HG03139 (cell line): ENCODE results near the gene ATP2A3.
"Not testable (repeated sequence)": the region's sequence is repeated elsewhere in the genome, so short reads cannot be mapped to it uniquely, and the experiment has no call there.

Experiments
- ATAC-seq: cut with Tn5 transposase; IDR thresholded peaks from one replicate; pipeline ENCODE4 v1.9.1; 2021; ENCODE audit not compliant: unreplicated experiment

ATP2A3 gene

GRCh38 chr17:3992370-3992769, 28.1 kb upstream of the ATP2A3 start:
- ATAC-seq: no peak

- ATAC-seq: not testable (repeated sequence)
These were observed 27.5 kb upstream of the ATP2A3 start for GRCh38 chr17:3991699-3992098.

- ATAC-seq: no peak
These were observed 26.3 kb upstream of the ATP2A3 start for GRCh38 chr17:3990386-3991127.

GRCh38 chr17:3989041-3989886, 25.0 kb upstream of the ATP2A3 start:
- ATAC-seq: no peak

GRCh38 chr17:3988297-3989040, 24.2 kb upstream of the ATP2A3 start:
- no peak for ATAC-seq

GRCh38 chr17:3986939-3987335, 22.7 kb upstream of the ATP2A3 start:
- ATAC-seq: no peak

- no peak for ATAC-seq
These were observed 22.2 kb upstream of the ATP2A3 start for GRCh38 chr17:3986270-3986938.

GRCh38 chr17:3985846-3986245, 21.6 kb upstream of the ATP2A3 start:
- no peak for ATAC-seq

- no peak for ATAC-seq
These were observed 19.6 kb upstream of the ATP2A3 start for GRCh38 chr17:3983606-3984484.

- ATAC-seq: no peak
These were observed 18.3 kb upstream of the ATP2A3 start for GRCh38 chr17:3982541-3983017.

GRCh38 chr17:3982113-3982512, 17.9 kb upstream of the ATP2A3 start:
- ATAC-seq: no peak

GRCh38 chr17:3981455-3981854, 17.2 kb upstream of the ATP2A3 start:
- no peak for ATAC-seq

- no peak for ATAC-seq
These were observed 16.3 kb upstream of the ATP2A3 start for GRCh38 chr17:3980381-3981014.

- no peak for ATAC-seq
These were observed 15.0 kb upstream of the ATP2A3 start for GRCh38 chr17:3979290-3979611.

GRCh38 chr17:3978421-3979289, 14.4 kb upstream of the ATP2A3 start:
- ATAC-seq: no peak

- ATAC-seq: no peak
These were observed 13.2 kb upstream of the ATP2A3 start for GRCh38 chr17:3977387-3977786.

GRCh38 chr17:3976675-3977171, 12.5 kb upstream of the ATP2A3 start:
- ATAC-seq: no peak

- ATAC-seq: no peak
These were observed 10.7 kb upstream of the ATP2A3 start for GRCh38 chr17:3974980-3975379.
